ENCODE results near the gene OXA1L. TPM values are rescaled to one million over a fixed set of nuclear protein-coding genes. Genes with fewer than 3 reads are reported as not detected.

The OXA1L gene
- total RNA-seq, 1 experiment from 2014 or later: 103 TPM

DNA sequence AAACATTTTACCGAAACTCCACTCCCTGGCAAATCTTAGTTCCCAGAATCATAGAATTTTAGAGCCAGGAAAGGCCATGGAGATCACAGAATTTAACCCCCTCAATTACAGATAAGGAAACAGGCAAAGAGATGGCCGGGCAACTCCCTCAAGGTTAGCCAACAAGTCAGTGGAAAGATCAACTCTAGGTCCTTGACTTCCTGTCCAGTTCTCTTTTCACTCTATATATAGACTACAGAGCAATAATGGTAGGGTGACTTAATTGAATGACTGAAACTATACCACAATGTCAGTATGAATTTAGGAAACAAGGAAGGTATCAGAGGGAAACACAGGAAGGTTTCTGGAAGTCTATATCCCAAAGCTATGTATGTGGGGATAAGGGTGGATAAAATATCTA is 11.6 kb downstream of the OXA1L start:
- BruUV-seq (replicated peaks): no TSS peak
- no peak for DNase-seq (ENCODE audit: low spot score)
- Histone ChIP-seq H3K4me1 (ENCODE audit: insufficient read depth, low read length, poor library complexity, severe bottlenecking) (peaks cover 4% of the 10 kb centered on the region), H3K9me3 (ENCODE audit: low read depth, low read length, poor library complexity, severe bottlenecking) (no peaks in the 10 kb centered on the region), H3K27me3 (replicated peaks; ENCODE audit: insufficient read depth, low read depth, low read length, poor library complexity) (no peaks in the 10 kb centered on the region), H3K27ac (ENCODE audit: low read depth, low read length, poor library complexity, severe bottlenecking) (no peak overlapping the region), H3K4me3 (ENCODE audit: low read depth, low read length, poor library complexity, severe bottlenecking) (no peak overlapping the region), H3K36me3 (ENCODE audit: insufficient read depth, low read length, poor library complexity, severe bottlenecking) (peaks cover 5% of the 10 kb centered on the region)
- CTCF ChIA-PET: interaction anchor here (1.0 kb wide), 1 partner anchor 119 kb away, joined by 10 read pairs; no protein-coding TSS in a partner anchor
- intact Hi-C loops (cut with micrococcal nuclease; ENCODE audit: unreplicated experiment): no loop called here
- POLR2A ChIA-PET (ENCODE audit: low non-redundant PET): no interaction called here
- TF ChIP-seq, protein P1, sequence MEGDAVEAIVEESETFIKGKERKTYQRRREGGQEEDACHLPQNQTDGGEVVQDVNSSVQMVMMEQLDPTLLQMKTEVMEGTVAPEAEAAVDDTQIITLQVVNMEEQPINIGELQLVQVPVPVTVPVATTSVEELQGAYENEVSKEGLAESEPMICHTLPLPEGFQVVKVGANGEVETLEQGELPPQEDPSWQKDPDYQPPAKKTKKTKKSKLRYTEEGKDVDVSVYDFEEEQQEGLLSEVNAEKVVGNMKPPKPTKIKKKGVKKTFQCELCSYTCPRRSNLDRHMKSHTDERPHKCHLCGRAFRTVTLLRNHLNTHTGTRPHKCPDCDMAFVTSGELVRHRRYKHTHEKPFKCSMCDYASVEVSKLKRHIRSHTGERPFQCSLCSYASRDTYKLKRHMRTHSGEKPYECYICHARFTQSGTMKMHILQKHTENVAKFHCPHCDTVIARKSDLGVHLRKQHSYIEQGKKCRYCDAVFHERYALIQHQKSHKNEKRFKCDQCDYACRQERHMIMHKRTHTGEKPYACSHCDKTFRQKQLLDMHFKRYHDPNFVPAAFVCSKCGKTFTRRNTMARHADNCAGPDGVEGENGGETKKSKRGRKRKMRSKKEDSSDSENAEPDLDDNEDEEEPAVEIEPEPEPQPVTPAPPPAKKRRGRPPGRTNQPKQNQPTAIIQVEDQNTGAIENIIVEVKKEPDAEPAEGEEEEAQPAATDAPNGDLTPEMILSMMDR (conservative IDR thresholded peaks at IDR 0.05; ENCODE audit: low read depth, low read length): no peak
- TF ChIP-seq EZH2 (IDR thresholded peaks at IDR 0.05; ENCODE audit: borderline replicate concordance, low read depth, low read length, poor library complexity, severe bottlenecking): no peak

DNA sequence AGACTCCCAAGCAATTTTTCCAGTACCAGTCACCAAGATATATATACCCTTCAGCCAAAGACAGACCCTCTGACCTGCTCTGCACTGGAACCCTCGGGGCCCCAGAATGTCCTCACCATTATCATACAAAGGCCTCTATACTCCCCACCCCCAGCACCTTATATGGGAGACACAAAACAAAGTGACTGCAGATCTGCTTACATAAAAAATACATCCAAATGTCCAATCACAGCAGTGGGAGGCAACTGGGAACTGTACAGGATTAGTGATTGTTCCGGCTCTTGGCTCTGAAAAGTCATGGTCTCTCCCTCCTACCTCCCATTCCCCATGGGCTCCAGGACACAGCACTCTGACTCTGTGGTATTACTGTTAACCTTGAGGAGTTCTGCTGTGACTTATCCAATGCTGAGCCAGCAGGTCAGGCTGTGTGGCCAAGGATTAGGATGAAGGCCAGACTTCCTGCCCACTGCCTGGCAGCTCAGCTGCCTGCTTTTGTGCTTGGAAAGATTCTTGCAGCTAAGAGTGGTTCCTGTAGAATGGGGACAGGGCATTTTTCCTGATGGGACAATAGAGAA is 13.7 kb downstream of the OXA1L start:
- Histone ChIP-seq H3K36me3 (ENCODE audit: insufficient read depth, low read length, poor library complexity, severe bottlenecking) (no peaks in the 10 kb centered on the region), H3K27ac (ENCODE audit: low read depth, low read length, poor library complexity, severe bottlenecking) (peak overlapping the region; percentile 68), H3K9me3 (ENCODE audit: low read depth, low read length, poor library complexity, severe bottlenecking) (no peaks in the 10 kb centered on the region), H3K27me3 (replicated peaks; ENCODE audit: insufficient read depth, low read depth, low read length, poor library complexity) (no peaks in the 10 kb centered on the region), H3K4me1 (ENCODE audit: insufficient read depth, low read length, poor library complexity, severe bottlenecking) (peaks cover 4% of the 10 kb centered on the region), H3K4me3 (ENCODE audit: low read depth, low read length, poor library complexity, severe bottlenecking) (no peak overlapping the region)
- no TSS peak for BruUV-seq (replicated peaks)
- no peak for TF ChIP-seq EZH2 (IDR thresholded peaks at IDR 0.05; ENCODE audit: borderline replicate concordance, low read depth, low read length, poor library complexity, severe bottlenecking)
- TF ChIP-seq, protein P1 (conservative IDR thresholded peaks at IDR 0.05; ENCODE audit: low read depth, low read length): no peak
- CTCF ChIA-PET: no interaction called here
- POLR2A ChIA-PET (ENCODE audit: low non-redundant PET): no interaction called here
- intact Hi-C loops (cut with micrococcal nuclease; ENCODE audit: unreplicated experiment): no loop called here
- DNase-seq (ENCODE audit: low spot score): peak; percentile 16

DNA sequence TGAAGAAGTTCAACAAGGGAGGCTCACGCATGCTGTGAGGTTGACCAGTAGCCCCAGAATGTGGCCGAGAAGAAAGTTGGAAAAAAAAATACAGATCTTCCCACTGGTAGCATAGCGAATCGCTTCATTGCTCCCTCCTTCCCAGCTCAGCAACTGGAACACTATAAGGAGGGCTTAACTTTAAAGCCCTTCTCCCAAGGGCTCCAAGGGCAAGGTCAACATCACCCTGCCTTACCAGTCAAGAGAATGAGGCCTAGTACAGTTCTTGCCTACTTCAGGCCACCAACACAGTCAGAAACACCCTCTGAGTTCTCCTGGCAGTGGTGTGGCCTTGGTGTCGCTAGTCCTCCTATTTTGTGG is 14.4 kb downstream of the OXA1L start:
- Histone ChIP-seq H3K27me3 (replicated peaks; ENCODE audit: insufficient read depth, low read depth, low read length, poor library complexity) (no peaks in the 10 kb centered on the region), H3K4me3 (ENCODE audit: low read depth, low read length, poor library complexity, severe bottlenecking) (no peak overlapping the region), H3K4me1 (ENCODE audit: insufficient read depth, low read length, poor library complexity, severe bottlenecking) (peaks cover 4% of the 10 kb centered on the region), H3K27ac (ENCODE audit: low read depth, low read length, poor library complexity, severe bottlenecking) (peak overlapping the region; percentile 68), H3K9me3 (ENCODE audit: low read depth, low read length, poor library complexity, severe bottlenecking) (no peaks in the 10 kb centered on the region), H3K36me3 (ENCODE audit: insufficient read depth, low read length, poor library complexity, severe bottlenecking) (no peaks in the 10 kb centered on the region)
- intact Hi-C loops (cut with micrococcal nuclease; ENCODE audit: unreplicated experiment): no loop called here
- DNase-seq (ENCODE audit: low spot score): no peak
- CTCF ChIA-PET: no interaction called here
- BruUV-seq (replicated peaks): no TSS peak
- TF ChIP-seq, protein P1 (conservative IDR thresholded peaks at IDR 0.05; ENCODE audit: low read depth, low read length): no peak
- TF ChIP-seq EZH2 (IDR thresholded peaks at IDR 0.05; ENCODE audit: borderline replicate concordance, low read depth, low read length, poor library complexity, severe bottlenecking): no peak
- POLR2A ChIA-PET (ENCODE audit: low non-redundant PET): no interaction called here
